Transverse colon (tissue), 4 donors: Measurements from ENCODE around the gene AFG1L. TPM values are rescaled to one million over a fixed set of nuclear protein-coding genes. Genes with fewer than 3 reads are reported as not detected.
"Not testable (repeated sequence)": the region's sequence is repeated elsewhere in the genome, so short reads cannot be mapped to it uniquely, and the experiment has no call there.

Experiments used
- DNase-seq: peaks from one replicate; pipeline ENCODE4 v3.0.0-alpha.2; 2019
- H3K27ac ChIP-seq, 4 donors: fragments of 200-600 bp; sonication (generic); 2 replicates each; pipeline ENCODE4 v1.5.1; 2016 to 2018; ENCODE audit warnings: inconsistent platforms in 4 of 4
- H3K27me3 ChIP-seq: fragments of 200-600 bp; sonication (generic); 2 replicates; pipeline ENCODE4 v1.5.1; 2017; ENCODE audit warnings: inconsistent platforms
- H3K36me3 ChIP-seq, 4 donors: fragments of 200-600 bp; sonication (generic); 2 replicates each; pipeline ENCODE4 v1.5.1; 2017 to 2019; ENCODE audit warnings: inconsistent platforms in 4 of 4
- H3K4me1 ChIP-seq, 4 donors: fragments of 200-600 bp; sonication (generic); 2 replicates each; pipeline ENCODE4 v1.5.1; 2017 to 2020; ENCODE audit warnings: inconsistent platforms in 4 of 4
- H3K4me3 ChIP-seq, 4 donors: fragments of 200-600 bp; sonication (generic); 1 replicate in 1 of 4; 2 replicates in 3 of 4; pipeline versions ENCODE4 v1.5.1 to v1.6.1; 2017 to 2019; ENCODE audit warnings: inconsistent platforms in 4 of 4
- H3K9me3 ChIP-seq, 2 donors: fragments of 200-600 bp; sonication (generic); 2 replicates each; pipeline ENCODE4 v1.5.1; 2017 to 2019; ENCODE audit warnings: inconsistent platforms in 2 of 2
- EP300 ChIP-seq: sonication (generic); formaldehyde crosslinking; IDR thresholded peaks from one replicate; pipeline ENCODE4 v1.6.1; 2017; ENCODE audit warnings: antibody characterized with exemption, low read depth
- POLR2A ChIP-seq: fragments of 450-650 bp; IDR thresholded peaks from one replicate; pipeline ENCODE4 v1.6.1; 2016; ENCODE audit warnings: antibody characterized with exemption, mild to moderate bottlenecking, moderate library complexity
- POLR2AphosphoS5 ChIP-seq, 3 donors: sonication (generic); formaldehyde crosslinking; IDR thresholded peaks; one replicate each; pipeline ENCODE4 v1.6.1; 2016; ENCODE audit warnings: antibody characterized with exemption in 3 of 3
- WGBS, 2 donors: methylation state at CpG; one replicate each; pipeline ENCODE4 v1.1.5; 2018; ENCODE audit warnings: low coverage in 1 of 2; 5-methylcytosine and 5-hydroxymethylcytosine counted together
- in situ Hi-C, 4 donors: fragments of 200-750 bp; cut with MboI; loops; one replicate each; pipeline versions ENCODE4 v1.15.0 to v1.15.1; 2017; ENCODE audit warnings: low sequenced_read_pairs in 3 of 4, low pct_ligation_motif_present in 1 of 4, low pct_unique_long_range_greater_than_20kb in 1 of 4
- intact Hi-C: fragments of 100-400 bp; cut with DNase I; formaldehyde crosslinking; loops from one replicate; pipeline ENCODE4 v1.15.1; 2023; ENCODE audit warnings: low total_unique reads
- total RNA-seq, 4 donors: library from RNA; depleted of rRNA; stranded (reverse); fragments of >200 nt; gene quantifications; one replicate each; pipeline ENCODE4 v1.1.0, GENCODE V29; 2016
- TF ChIP-seq, protein P1 (sequence below), 5 experiments: fragments of 200-600 bp in 3 of 5; fragments of 450-650 bp in 2 of 5; sonication (generic) in 3 of 5; IDR thresholded peaks; 1 replicate in 2 of 5; 2 replicates in 3 of 5; pipeline ENCODE4 v1.5.1; 2016 to 2017; ENCODE audit warnings: antibody characterized with exemption in 5 of 5, inconsistent platforms in 3 of 5, mild to moderate bottlenecking in 2 of 5, moderate library complexity in 1 of 5

The AFG1L gene
- total RNA-seq, 4 donors from 2014 or later, result 2.2 to 22.5 (median 5.5) TPM

DNA sequence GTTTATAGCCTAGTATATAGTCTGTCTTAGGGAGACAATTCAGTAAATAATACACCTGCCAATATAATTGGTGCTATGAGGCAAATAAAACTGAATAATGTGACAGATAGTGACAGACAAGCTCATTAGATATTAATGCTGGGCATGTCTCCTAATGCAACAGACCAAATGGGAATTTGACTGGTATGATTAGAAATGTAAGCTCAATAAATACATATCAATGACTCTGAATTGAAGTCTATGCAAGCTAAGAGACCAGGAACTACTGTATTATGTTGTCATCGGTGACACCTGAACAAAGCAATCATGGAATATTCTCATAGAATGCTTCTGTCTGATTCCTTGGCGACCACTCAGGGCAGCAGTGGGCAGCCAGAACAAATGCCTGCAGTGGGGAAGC lies 31.5 kb upstream of the AFG1L start:
- H3K36me3 ChIP-seq, result no peaks in the 10 kb centered on the region
- in situ Hi-C loops, result no loop called here
- intact Hi-C loops, result loop anchor here (5.0 kb wide), 1 partner anchor 34 kb away; the partner anchor contains the start of gene AFG1L
- no peaks in the 10 kb centered on the region for H3K27me3 ChIP-seq
- no peaks in the 10 kb centered on the region for H3K9me3 ChIP-seq
- peaks cover 0 to 22% (median 15%) of the 10 kb centered on the region in 4 donors for H3K4me1 ChIP-seq
- no peak overlapping the region for H3K27ac ChIP-seq
- TF ChIP-seq EP300 (no peak), POLR2AphosphoS5 (IDR thresholded peaks at IDR 0.05) (no peak), POLR2A (no peak)
- TF ChIP-seq, protein P1, sequence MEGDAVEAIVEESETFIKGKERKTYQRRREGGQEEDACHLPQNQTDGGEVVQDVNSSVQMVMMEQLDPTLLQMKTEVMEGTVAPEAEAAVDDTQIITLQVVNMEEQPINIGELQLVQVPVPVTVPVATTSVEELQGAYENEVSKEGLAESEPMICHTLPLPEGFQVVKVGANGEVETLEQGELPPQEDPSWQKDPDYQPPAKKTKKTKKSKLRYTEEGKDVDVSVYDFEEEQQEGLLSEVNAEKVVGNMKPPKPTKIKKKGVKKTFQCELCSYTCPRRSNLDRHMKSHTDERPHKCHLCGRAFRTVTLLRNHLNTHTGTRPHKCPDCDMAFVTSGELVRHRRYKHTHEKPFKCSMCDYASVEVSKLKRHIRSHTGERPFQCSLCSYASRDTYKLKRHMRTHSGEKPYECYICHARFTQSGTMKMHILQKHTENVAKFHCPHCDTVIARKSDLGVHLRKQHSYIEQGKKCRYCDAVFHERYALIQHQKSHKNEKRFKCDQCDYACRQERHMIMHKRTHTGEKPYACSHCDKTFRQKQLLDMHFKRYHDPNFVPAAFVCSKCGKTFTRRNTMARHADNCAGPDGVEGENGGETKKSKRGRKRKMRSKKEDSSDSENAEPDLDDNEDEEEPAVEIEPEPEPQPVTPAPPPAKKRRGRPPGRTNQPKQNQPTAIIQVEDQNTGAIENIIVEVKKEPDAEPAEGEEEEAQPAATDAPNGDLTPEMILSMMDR (IDR thresholded peaks at IDR 0.05), result no peak
- DNase-seq, result no peak
- H3K4me3 ChIP-seq, result no peak overlapping the region
- 76 to 94% methylated on average over 2 of the region's 2 CpGs for WGBS, 2 donors

DNA sequence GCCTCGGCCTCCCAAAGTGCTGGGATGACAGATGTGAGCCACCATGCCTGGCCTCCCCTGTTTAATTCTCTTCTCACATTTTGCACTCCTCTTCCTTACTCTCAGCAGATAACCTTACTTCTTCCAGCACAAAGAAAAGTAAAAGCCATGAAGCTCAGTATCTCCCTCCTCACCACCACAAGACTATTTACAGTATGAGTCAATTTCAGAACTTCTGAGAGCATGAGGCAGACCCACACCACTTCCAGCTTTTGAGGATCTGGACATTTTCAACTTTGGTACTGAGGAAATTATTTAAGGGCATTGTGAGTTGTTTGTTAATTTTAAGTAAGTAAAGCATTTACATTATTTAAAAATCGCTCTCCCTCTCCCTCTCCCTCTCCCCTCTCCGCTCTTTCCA lies 26.0 kb upstream of the AFG1L start:
- H3K27me3 ChIP-seq, result no peaks in the 10 kb centered on the region
- no peak overlapping the region for H3K4me3 ChIP-seq
- 92 to 94% methylated on average over 2 to 3 of the region's 3 CpGs for WGBS, 2 donors
- H3K9me3 ChIP-seq, result no peaks in the 10 kb centered on the region
- DNase-seq, result no peak
- no peaks in the 10 kb centered on the region for H3K36me3 ChIP-seq
- TF ChIP-seq POLR2AphosphoS5 (IDR thresholded peaks at IDR 0.05) (no peak), EP300 (no peak), POLR2A (no peak)
- TF ChIP-seq, protein P1 (IDR thresholded peaks at IDR 0.05), result no peak
- in situ Hi-C loops (no loop called here), intact Hi-C loops (no loop called here)
- H3K4me1 ChIP-seq, result no peaks in the 10 kb centered on the region
- H3K27ac ChIP-seq, result no peak overlapping the region

DNA sequence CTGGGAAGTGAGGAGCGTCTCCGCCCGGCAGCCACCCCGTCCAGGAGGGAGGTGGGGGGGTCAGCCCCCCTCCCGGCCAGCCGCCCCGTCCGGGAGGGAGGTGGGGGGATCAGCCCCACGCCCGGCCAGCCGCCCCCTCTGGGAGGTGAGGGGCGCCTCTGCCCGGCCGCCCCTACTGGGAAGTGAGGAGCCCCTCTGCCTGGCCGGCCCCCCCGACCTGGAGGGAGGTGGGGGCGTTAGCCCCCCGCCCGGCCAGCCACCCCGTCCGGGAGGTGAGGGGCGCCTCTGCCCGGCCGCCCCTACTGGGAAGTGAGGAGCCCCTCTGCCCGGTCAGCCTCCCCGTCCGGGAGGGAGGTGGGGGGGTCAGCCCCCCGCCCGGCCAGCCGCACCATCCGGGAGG lies 24.9 kb upstream of the AFG1L start:
- H3K4me1 ChIP-seq, H3K27ac ChIP-seq, intact Hi-C loops, DNase-seq, in situ Hi-C loops, H3K27me3 ChIP-seq, H3K4me3 ChIP-seq, H3K36me3 ChIP-seq, H3K9me3 ChIP-seq: not testable (repeated sequence)
- WGBS, 2 donors, result 77% methylated on average over 3 of the region's 31 CpGs; no CpG with 5 or more reads in 1 of the 2 donors

DNA sequence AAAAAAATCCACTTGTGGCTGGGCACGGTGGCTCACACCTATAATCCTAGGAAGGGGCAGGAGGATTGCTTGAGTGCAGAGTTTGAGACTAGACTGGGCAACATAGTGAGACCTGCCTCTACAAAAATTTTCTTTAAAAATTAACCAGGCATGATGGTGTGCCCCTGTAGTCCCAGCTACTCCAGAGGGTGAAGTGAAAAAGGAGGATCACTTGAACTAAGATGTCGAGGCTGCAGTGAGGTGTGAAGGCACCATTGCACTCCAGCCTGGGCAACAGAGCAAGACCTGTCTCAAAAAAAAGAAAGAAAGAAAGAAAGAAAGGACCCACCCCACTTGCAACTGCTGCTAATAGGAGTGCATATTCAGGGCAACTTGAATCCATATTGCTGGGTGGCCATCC lies 20.3 kb upstream of the AFG1L start:
- Histone ChIP-seq H3K27me3 (no peaks in the 10 kb centered on the region), H3K36me3 (no peaks in the 10 kb centered on the region), H3K9me3 (no peaks in the 10 kb centered on the region), H3K4me1 (no peaks in the 10 kb centered on the region), H3K27ac (no peak overlapping the region), H3K4me3 (no peak overlapping the region)
- TF ChIP-seq EP300, result no peak
- TF ChIP-seq POLR2A, result no peak
- TF ChIP-seq, protein P1 (IDR thresholded peaks at IDR 0.05), result no peak
- TF ChIP-seq POLR2AphosphoS5 (IDR thresholded peaks at IDR 0.05), result no peak
- 60 to 80% methylated on average over 2 of the region's 2 CpGs for WGBS, 2 donors
- in situ Hi-C loops, result no loop called here
- no peak for DNase-seq
- intact Hi-C loops, result no loop called here

DNA sequence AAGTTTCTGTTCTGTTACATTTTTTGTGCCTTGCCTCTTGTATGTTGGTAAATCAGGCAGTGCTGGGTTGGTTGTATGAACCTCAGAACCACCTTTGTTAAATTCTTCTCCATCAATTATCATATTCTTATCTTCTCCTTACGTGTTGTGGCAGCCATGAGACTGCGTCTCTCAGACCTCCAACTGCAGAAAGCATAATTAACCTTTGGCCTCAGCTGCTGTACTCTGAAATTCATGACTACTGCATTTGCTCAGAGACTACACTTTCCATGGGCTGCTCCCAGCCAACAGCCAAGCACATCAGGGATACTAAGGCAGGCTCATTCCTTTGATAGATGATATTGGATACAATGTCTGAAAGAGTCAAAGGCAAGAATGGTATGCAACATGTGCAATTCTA lies 18.9 kb upstream of the AFG1L start:
- Histone ChIP-seq H3K27ac (no peak overlapping the region), H3K36me3 (no peaks in the 10 kb centered on the region), H3K4me3 (no peak overlapping the region), H3K9me3 (no peaks in the 10 kb centered on the region), H3K4me1 (no peaks in the 10 kb centered on the region), H3K27me3 (no peaks in the 10 kb centered on the region)
- no peak for DNase-seq
- TF ChIP-seq, protein P1 (IDR thresholded peaks at IDR 0.05), result no peak
- TF ChIP-seq POLR2A (no peak), EP300 (no peak), POLR2AphosphoS5 (IDR thresholded peaks at IDR 0.05) (no peak)
- in situ Hi-C loops, result no loop called here
- intact Hi-C loops, result no loop called here
- 30 to 41% methylated on average over 2 of the region's 2 CpGs for WGBS, 2 donors
